Endodermal cell (in vitro differentiated cells): ENCODE measurements around the gene LSP1. TPM values are rescaled to one million over a fixed set of nuclear protein-coding genes. Genes with fewer than 3 reads are reported as not detected.

Experiments used
- DNase-seq: peaks from one replicate; pipeline ENCODE4 v3.0.0-alpha.2; 2017
- H3K27ac ChIP-seq: 2 replicates; pipeline ENCODE4 v1.5.1; 2013; ENCODE audit warnings: mild to moderate bottlenecking, low read depth, low read length, moderate library complexity
- H3K27me3 ChIP-seq: 2 replicates; pipeline ENCODE4 v1.6.1; 2013; ENCODE audit warnings: mild to moderate bottlenecking, low read length, moderate library complexity; ENCODE audit not compliant: insufficient read depth, control insufficient read depth, poor library complexity, severe bottlenecking
- H3K36me3 ChIP-seq: 2 replicates; pipeline ENCODE4 v1.7.0; 2013; ENCODE audit warnings: mild to moderate bottlenecking, low read length, moderate library complexity; ENCODE audit not compliant: control insufficient read depth, insufficient read depth
- H3K4me1 ChIP-seq: one replicate; pipeline ENCODE4 v1.7.0; 2013; ENCODE audit warnings: low read length; ENCODE audit not compliant: control insufficient read depth, insufficient read depth
- H3K4me3 ChIP-seq: 2 replicates; pipeline ENCODE4 v1.5.1; 2013; ENCODE audit warnings: mild to moderate bottlenecking, low read length, moderate library complexity
- H3K9ac ChIP-seq: 2 replicates; pipeline ENCODE4 v1.6.1; 2013; ENCODE audit warnings: mild to moderate bottlenecking, low read length, moderate library complexity; ENCODE audit not compliant: poor library complexity, severe bottlenecking; ENCODE audit errors: extremely low read depth
- H3K9me3 ChIP-seq: 2 replicates; pipeline ENCODE4 v1.6.1; 2013; ENCODE audit warnings: mild to moderate bottlenecking, low read length, moderate library complexity; ENCODE audit not compliant: control insufficient read depth
- H3K27ac Mint-ChIP-seq: 2 replicates; pipeline ENCODE4 v1.8.0; 2020; ENCODE audit warnings: mixed read lengths
- H3K27me3 Mint-ChIP-seq: 2 replicates; pipeline ENCODE4 v1.8.0; 2021; ENCODE audit warnings: mild to moderate bottlenecking, mixed read lengths; ENCODE audit not compliant: insufficient read depth
- H3K36me3 Mint-ChIP-seq: 2 replicates; pipeline ENCODE4 v1.8.0; 2020; ENCODE audit warnings: low read depth, mixed read lengths
- H3K4me1 Mint-ChIP-seq: 2 replicates; pipeline ENCODE4 v1.8.0; 2020; ENCODE audit warnings: mixed read lengths
- H3K4me3 Mint-ChIP-seq: 2 replicates; pipeline ENCODE4 v1.8.0; 2020; ENCODE audit warnings: mild to moderate bottlenecking, moderate library complexity, mixed read lengths
- H3K9me3 Mint-ChIP-seq: 2 replicates; pipeline ENCODE4 v1.8.0; 2020; ENCODE audit warnings: mild to moderate bottlenecking, mixed read lengths
- CTCF ChIP-seq: fragments of 200-600 bp; sonication (generic); conservative IDR thresholded peaks from 2 replicates; pipeline ENCODE4 v1.5.0; 2021; ENCODE audit warnings: antibody characterized with exemption, mild to moderate bottlenecking
- WGBS, 2 experiments: methylation state at CpG; one replicate each; pipeline versions ENCODE4 v1.1.5 to v1.1.7; 2013; ENCODE audit warnings: missing lambda C conversion rate in 2 of 2, mixed read lengths in 1 of 2; ENCODE audit not compliant: insufficient coverage in 1 of 2, insufficient read length in 1 of 2; 5-methylcytosine and 5-hydroxymethylcytosine counted together
- total RNA-seq, 2 donors: library from RNA; stranded (reverse); fragmentation: NEBNext Ultra II Directional in 1 of 2; extraction: Animal tissue kit (Norgen Biotek cat#: 25700) in 1 of 2; gene quantifications; 2 replicates in 1 of 2; 3 replicates in 1 of 2; pipeline ENCODE4 v1.2.1, GENCODE V29; 2021

The LSP1 gene
- total RNA-seq, 2 donors from 2014 or later, result not detected

GRCh38 chr11:1846453-1846932 lies 6.4 kb upstream of the LSP1 start:
- H3K4me1 ChIP-seq, result no peaks in the 10 kb centered on the region
- H3K9ac ChIP-seq, result no peak overlapping the region
- no peak for TF ChIP-seq CTCF
- Mint-ChIP-seq H3K36me3 (no peaks in the 10 kb centered on the region), H3K4me1 (no peaks in the 10 kb centered on the region), H3K4me3 (no peak overlapping the region), H3K9me3 (no peaks in the 10 kb centered on the region), H3K27ac (no peak overlapping the region), H3K27me3 (peaks cover 2% of the 10 kb centered on the region)
- no peak for DNase-seq
- WGBS, 2 experiments, result 94 to 98% methylated on average over 8 to 9 of the region's 9 CpGs
- no peak overlapping the region for H3K27ac ChIP-seq
- H3K4me3 ChIP-seq, result no peak overlapping the region
- H3K27me3 ChIP-seq, result no peaks in the 10 kb centered on the region
- no peaks in the 10 kb centered on the region for H3K36me3 ChIP-seq
- H3K9me3 ChIP-seq, result no peaks in the 10 kb centered on the region

- Histone ChIP-seq H3K9ac (no peak overlapping the region), H3K36me3 (no peaks in the 10 kb centered on the region), H3K4me1 (no peaks in the 10 kb centered on the region), H3K4me3 (no peak overlapping the region), H3K27ac (no peak overlapping the region), H3K9me3 (no peaks in the 10 kb centered on the region), H3K27me3 (no peaks in the 10 kb centered on the region)
- no peaks in the 10 kb centered on the region for H3K4me1 Mint-ChIP-seq
- no peaks in the 10 kb centered on the region for H3K36me3 Mint-ChIP-seq
- no peak for TF ChIP-seq CTCF
- H3K9me3 Mint-ChIP-seq, result no peaks in the 10 kb centered on the region
- 89 to 92% methylated on average over 27 to 34 of the region's 34 CpGs for WGBS, 2 experiments
- H3K27me3 Mint-ChIP-seq, result peaks cover 2% of the 10 kb centered on the region
- DNase-seq, result no peak
- peak overlapping the region; percentile 68 for H3K27ac Mint-ChIP-seq
- no peak overlapping the region for H3K4me3 Mint-ChIP-seq
Measured at GRCh38 chr11:1847006-1847735, 5.7 kb upstream of the LSP1 start.

- Mint-ChIP-seq H3K4me1 (no peaks in the 10 kb centered on the region), H3K27me3 (peaks cover 2% of the 10 kb centered on the region), H3K4me3 (no peak overlapping the region), H3K9me3 (no peaks in the 10 kb centered on the region), H3K27ac (no peak overlapping the region), H3K36me3 (no peaks in the 10 kb centered on the region)
- Histone ChIP-seq H3K36me3 (no peaks in the 10 kb centered on the region), H3K27ac (no peak overlapping the region), H3K4me3 (no peak overlapping the region), H3K9ac (no peak overlapping the region), H3K4me1 (no peaks in the 10 kb centered on the region), H3K9me3 (no peaks in the 10 kb centered on the region), H3K27me3 (no peaks in the 10 kb centered on the region)
- no peak for TF ChIP-seq CTCF
- DNase-seq, result no peak
- 92% methylated on average over 17 of the region's 18 CpGs; no CpG with 5 or more reads in 1 of the 2 experiments for WGBS, 2 experiments
Measured at GRCh38 chr11:1847926-1848639, 4.8 kb upstream of the LSP1 start.
